NAMALWA (cell line): ENCODE data around the gene NMNAT1.
"Not testable (repeated sequence)": the region's sequence is repeated elsewhere in the genome, so short reads cannot be mapped to it uniquely, and the experiment has no call there.

Experiments used
- DNase-seq: peaks from one replicate; pipeline ENCODE4 v3.0.0-alpha.2; 2015; ENCODE audit warnings: low spot score

NMNAT1 gene

DNA sequence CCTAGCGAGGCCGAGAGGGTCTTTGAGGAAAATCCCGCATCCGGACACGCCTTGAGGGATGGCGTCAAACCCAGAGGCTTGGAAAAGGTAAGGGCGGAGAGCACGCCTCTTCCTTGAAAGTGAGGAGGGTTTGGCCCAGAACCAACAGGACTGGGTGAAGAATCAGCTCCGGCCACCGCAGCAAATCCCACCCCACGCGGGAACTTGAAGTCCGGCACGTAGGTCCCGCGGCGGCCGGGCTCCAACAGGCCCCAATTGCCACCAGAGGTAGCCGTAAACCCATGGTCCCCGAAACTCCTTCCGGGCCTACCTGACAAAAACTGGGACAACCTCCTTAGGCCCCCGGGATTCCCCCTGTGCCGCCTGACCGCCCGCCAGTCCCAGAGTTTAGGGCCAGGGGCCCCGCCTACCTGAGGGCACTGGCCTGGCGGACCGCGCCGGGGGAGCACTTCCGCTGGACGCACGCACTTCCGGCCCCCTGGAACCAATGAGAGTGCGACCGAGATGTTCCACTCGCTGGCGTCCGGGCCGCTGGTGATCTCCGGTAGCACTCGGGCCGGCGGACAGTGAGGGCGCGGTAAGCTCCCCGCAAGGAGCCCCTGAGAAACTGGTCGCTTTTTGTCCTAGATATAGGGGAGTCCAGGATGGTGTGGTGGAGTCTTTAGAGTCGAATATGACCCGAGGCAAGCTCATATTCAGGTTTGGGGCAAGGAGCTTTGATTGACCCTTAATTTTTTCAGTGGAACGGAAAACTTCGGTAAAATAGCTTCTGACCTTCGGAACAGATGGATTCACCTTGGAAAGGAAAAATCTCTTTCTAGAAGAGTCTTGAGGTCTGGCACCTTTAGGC is at the start of gene NMNAT1, which contains the start of gene LZIC:
Gene NMNAT1 (plus strand): TSS at position 537 of the 850 bp plus-strand sequence. CDS start 28,599 bp downstream, outside the sequence.
Gene LZIC (minus strand): TSS at position 453 of the 850 bp plus-strand sequence. CDS start 6,772 bp downstream, outside the sequence.
- DNase-seq = peak; percentile 96

DNA sequence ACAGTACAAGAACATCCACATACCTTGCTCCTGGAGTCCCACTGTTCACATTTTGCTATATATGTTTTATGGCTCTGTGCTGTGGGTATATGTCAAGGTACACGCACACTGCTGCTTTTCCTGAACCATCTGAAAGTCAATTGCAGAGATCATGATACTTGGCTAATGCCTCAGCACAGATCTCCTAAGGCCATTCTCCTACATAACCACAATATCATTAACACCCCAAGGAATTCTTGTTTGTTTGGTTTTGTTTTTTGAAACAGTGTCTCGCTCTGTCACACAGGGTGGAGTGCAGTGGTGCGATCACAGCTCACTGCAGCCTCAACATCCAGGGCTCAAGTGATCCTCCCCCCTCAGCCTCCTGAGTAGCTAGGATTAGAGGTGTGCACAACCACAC is 49.2 kb upstream of the NMNAT1 start:
- no peak for DNase-seq

DNA sequence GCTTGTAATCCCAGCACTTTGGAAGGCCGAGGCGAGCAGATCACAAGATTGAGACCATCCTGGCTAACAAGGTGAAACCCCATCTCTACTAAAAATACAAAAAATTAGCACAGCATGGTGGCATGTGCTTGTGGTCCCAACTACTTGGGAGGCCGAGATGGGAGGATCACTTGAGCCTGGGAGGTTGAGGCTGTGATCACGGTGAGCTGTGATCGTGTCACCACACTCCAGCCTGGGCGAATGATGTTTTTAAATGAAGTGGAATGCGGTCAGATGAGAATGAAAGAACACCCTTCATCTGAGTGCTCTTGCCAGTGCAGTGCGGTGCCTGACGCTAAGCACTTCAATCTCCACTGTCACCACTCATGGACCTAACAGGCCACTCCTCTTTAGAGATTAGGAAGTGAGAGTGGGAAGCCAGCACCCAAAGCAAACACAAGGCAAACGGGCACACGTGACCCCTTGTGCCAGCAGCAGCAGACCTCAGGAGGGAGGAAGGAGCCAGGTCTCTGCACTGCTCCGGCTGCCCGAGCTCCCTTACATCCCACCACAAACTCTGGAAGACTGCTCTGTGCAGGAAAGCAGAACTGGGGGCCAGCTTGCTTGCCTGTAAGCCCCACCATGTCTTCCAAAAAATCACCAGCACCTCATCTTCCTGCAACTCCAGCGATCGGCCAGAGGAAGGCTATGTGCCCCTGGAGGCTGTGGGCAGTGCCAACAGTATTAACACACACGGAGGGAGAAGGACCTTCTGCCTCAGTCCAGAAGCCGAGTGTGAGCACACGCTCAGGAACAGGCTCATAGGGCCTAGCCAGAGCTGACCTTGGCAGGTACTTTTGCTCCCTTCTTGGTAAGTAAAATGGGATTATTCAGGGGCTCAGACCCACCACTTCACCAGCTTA is 42.9 kb upstream of the NMNAT1 start:
- DNase-seq = peak; percentile 34

DNA sequence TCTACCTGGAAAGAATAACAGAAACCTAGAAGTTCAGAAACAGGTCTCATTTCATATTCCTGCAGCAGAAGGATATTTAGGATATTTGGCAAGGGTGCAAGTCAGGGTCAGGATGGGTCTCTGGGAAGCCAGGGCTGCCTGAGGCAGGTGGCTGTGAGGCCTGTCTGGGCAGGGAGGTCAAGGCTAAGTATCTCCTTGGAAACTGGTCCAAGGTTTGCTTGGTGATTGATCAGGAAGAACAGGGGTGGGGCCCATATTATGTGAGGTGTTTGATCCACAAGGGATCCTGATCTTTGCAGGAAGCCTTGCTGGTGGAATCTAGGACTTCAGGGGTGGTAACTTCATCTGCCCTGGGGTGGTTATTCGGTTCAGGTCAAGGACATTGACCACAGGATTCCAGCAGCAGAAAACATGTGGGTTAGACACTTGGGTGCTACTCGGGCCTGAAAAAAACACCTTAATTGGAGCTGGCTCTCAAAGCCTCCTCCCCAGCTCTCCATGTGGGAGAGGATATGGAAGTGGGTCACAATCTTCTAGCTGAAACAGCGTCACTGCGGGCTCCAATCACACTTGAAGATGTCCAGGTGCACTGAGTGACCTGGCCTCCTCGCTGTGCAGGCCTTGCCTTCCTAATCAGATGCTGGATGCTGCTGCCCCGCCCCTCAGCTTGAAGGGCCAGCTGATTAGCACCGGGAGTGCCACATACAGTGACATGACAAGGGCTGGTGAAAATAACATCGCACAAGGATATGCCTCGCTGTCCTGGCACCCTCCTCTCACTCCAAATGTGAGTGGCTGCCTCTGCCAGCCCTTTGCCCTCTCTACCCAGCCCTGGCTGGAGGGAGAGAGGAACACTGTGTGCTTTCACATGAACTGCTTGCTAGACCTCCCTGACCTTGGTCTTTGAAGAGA is 41.9 kb upstream of the NMNAT1 start:
- DNase-seq = peak; percentile 3

DNA sequence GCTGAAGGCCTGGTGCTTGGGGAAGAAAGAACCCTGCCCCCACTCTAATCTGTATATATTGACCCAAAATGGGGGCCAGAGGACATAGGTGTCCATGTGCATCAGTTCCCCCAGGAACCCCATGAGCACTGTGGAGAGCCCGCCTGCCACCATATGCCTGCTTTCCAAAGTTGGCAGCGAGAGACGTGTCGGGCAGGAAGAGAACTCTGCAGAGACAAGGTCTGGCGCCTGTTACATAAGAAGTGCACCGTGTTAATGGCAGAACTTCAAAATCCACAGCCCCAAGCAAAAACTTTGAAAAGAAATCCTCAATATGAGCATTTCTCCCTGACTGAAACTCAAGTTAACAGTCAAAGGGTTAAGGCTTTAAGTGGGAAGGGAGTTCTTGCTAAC is 41.2 kb upstream of the NMNAT1 start:
- DNase-seq = no peak

GRCh38 chr1:9903801-9904527 is 39.3 kb upstream of the NMNAT1 start:
- DNase-seq = no peak

GRCh38 chr1:9904596-9904995 is 38.7 kb upstream of the NMNAT1 start:
- no peak for DNase-seq

- peak; percentile 2 for DNase-seq
These were observed 38.3 kb upstream of the NMNAT1 start for GRCh38 chr1:9905010-9905409.

GRCh38 chr1:9906466-9906865 is 36.8 kb upstream of the NMNAT1 start:
- DNase-seq = peak; percentile 4

DNA sequence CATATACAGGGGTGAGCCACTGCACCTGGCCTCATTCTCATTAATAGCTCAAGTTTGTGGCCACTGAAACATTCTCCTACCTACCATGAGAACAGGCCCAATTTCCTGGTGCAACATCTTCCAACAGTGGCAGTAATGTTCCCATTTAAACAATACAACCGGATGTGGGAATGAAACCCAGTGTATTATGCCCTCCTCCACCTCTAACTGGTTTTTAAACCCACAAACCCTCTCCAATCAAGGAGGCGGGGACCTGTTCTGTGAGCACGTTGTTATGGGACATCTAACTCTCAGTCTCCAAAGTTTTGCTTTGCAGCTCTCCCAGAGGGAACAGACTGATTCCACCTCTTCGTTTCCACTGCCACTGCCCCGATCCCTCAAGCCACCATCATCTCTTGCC is 35.8 kb upstream of the NMNAT1 start:
- peak; percentile 2 for DNase-seq

GRCh38 chr1:9908871-9909233 is 34.4 kb upstream of the NMNAT1 start:
- no peak for DNase-seq

DNA sequence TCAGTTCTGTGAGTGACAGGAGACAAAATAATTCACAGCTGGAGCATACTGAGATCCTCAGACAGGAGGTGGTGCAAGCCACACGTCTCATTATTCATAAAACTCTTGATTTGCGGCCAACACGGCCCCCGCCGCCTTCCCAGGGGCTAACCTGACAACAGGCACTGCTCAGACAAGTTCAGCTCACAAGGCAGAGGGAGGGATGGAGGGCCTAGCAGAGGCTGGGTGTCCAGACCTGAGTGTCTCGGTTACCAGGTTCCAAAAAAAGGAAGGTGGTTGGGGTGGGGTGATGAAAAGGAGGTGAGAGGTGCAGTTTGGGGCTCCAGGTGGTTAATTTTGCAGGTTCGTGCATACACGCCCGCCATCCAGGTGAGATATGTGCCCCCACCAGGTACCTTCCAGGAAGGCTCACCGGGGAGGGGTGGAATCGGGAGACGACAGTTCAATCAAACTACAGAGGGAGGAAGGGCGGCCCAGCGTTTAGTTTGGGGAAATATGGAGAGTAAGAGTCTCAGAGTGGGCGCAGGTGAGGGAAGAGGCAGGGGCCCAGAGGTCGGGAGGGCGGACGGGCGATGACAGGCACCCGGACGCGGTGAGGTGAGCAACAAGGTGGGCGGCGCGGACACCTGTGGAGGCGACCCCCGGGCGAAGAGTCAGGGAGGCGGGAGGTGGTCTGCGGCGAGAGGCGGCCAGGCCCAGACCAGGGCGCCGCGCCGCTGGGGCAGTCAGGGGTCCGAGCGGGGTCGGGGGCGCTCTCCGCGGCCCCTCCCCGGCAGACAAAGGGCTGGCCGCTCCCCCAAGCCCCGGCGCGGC is 33.8 kb upstream of the NMNAT1 start:
- DNase-seq = peak; percentile 57

- DNase-seq = no peak
These were observed 33.2 kb upstream of the NMNAT1 start, which contains the start of gene CTNNBIP1 for GRCh38 chr1:9910076-9910422. TSS of gene CTNNBIP1 (minus strand) at chr1:9910269. CDS start at chr1:9872064, 38,205 bp downstream.

GRCh38 chr1:9910423-9911178 is 32.7 kb upstream of the NMNAT1 start:
- peak; percentile 100 for DNase-seq

- DNase-seq = peak; percentile 23
These were observed 30.9 kb upstream of the NMNAT1 start for GRCh38 chr1:9912264-9912936.

DNA sequence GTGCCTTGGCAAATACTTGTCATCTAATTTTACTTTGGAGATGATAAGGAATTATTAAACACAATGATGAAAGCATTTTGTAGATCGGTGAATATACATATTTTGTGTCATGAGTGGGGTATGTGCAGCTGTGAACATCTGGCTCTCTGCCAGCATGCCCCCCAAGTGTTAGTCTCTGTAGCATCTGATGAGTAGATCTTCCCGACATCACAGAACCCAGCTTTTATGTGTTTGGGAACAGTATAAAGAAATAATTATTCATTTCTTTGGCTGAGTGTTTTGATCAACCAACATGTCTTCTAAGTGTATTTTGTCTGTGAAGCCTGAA is 28.7 kb upstream of the NMNAT1 start:
- no peak for DNase-seq

GRCh38 chr1:9916452-9916851 is 26.8 kb upstream of the NMNAT1 start:
- DNase-seq = no peak

- not testable (repeated sequence) for DNase-seq
These were observed 25.8 kb upstream of the NMNAT1 start for GRCh38 chr1:9917495-9917894.

DNA sequence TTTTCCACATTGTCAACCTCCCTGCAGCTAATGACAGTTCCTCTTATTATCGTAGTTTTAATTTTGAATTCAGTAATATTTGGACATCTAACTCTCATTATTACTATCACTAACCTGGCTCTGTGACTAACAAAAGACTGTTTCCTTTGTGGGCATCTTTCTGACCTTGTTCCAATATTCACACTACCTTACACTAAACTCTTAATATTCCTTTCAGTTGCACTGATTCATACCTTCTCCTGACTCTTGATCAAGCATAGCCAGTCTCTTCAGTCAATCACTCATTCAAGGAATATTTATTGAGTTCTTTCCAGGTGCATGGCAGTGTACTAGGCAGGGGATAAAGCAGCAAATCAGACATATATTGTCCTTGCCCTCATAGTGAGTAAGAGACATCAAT is 25.4 kb upstream of the NMNAT1 start:
- DNase-seq = no peak
